Neural progenitor cell (in vitro differentiated cells): Measurements from ENCODE around the gene KRT78.

ENCODE experiments used
- EZH2 ChIP-seq: fragments of 200-600 bp; sonication (generic); IDR thresholded peaks from 2 replicates; pipeline ENCODE4 v1.6.1; 2017; ENCODE audit warnings: antibody characterized with exemption, mild to moderate bottlenecking, moderate library complexity
- EZH2phosphoT487 ChIP-seq: fragments of 200-600 bp; sonication (generic); IDR thresholded peaks from 2 replicates; pipeline ENCODE4 v1.6.1; 2017; ENCODE audit warnings: antibody characterized with exemption

- TF ChIP-seq EZH2: no peak
- no peak for TF ChIP-seq EZH2phosphoT487
Observed at GRCh38 chr12:52807544-52808470, 41.0 kb downstream of the KRT78 start.
